Right lobe of liver (tissue), 6 donors: ENCODE results near the gene RHBDF1. TPM values are rescaled to one million over a fixed set of nuclear protein-coding genes. Genes with fewer than 3 reads are reported as not detected.
"Not testable (repeated sequence)": the region's sequence is repeated elsewhere in the genome, so short reads cannot be mapped to it uniquely, and the experiment has no call there.

Experiments
- ATAC-seq, 4 donors: fragments of 200-7000 bp; cut with Tn5 transposase; one replicate each; pipeline ENCODE4 v1.9.1; 2020; ENCODE audit warnings: mild to moderate bottlenecking in 4 of 4, moderate library complexity in 4 of 4
- DNase-seq, 3 donors: peaks; one replicate each; pipeline ENCODE4 v3.0.0-alpha.2; 2020
- H3K27ac ChIP-seq, 3 donors: fragments of 200-600 bp; one replicate each; pipeline ENCODE4 v1.8.0; 2022
- H3K27me3 ChIP-seq, 2 donors: fragments of 200-600 bp; one replicate each; pipeline ENCODE4 v1.8.0; 2022
- H3K36me3 ChIP-seq, 4 donors: fragments of 200-600 bp; sonication (generic) in 1 of 4; one replicate each; pipeline versions ENCODE4 v1.5.1 to v1.8.0; 2017 to 2022; ENCODE audit warnings: control low read depth in 1 of 4
- H3K4me1 ChIP-seq, 4 donors: fragments of 200-600 bp; sonication (generic) in 1 of 4; one replicate each; pipeline versions ENCODE4 v1.5.1 to v1.8.0; 2017 to 2022; ENCODE audit warnings: control low read depth in 1 of 4
- H3K4me3 ChIP-seq, 3 donors: fragments of 200-600 bp; one replicate each; pipeline ENCODE4 v1.8.0; 2022
- H3K9me3 ChIP-seq, 4 donors: fragments of 200-600 bp; sonication (generic) in 1 of 4; one replicate each; pipeline versions ENCODE4 v1.5.1 to v1.8.0; 2017 to 2022; ENCODE audit warnings: control low read depth in 1 of 4
- CTCF ChIP-seq, 4 donors: fragments of 200-600 bp in 3 of 4; fragments of 450-650 bp in 1 of 4; IDR thresholded peaks; one replicate each; pipeline versions ENCODE4 v1.5.1 to v1.8.0; 2016 to 2022; ENCODE audit warnings: antibody characterized with exemption in 4 of 4, mild to moderate bottlenecking in 2 of 4
- POLR2A ChIP-seq: fragments of 450-650 bp; IDR thresholded peaks from one replicate; pipeline ENCODE4 v1.6.1; 2017; ENCODE audit warnings: antibody characterized with exemption, mild to moderate bottlenecking
- WGBS: methylation state at CpG from one replicate; pipeline ENCODE4 v1.1.6; 2018; ENCODE audit warnings: low coverage, low lambda C conversion rate; ENCODE audit not compliant: insufficient coverage; ENCODE audit errors: missing lambda C conversion rate; 5-methylcytosine and 5-hydroxymethylcytosine counted together
- intact Hi-C, 2 donors: fragments of 100-400 bp; cut with DNase I; formaldehyde crosslinking; loops; one replicate each; pipeline versions ENCODE4 v1.11.2 to v1.14.1; 2022
- microRNA-seq, 2 donors: library from miRNA; unstranded; fragments of <30 nt; microRNA quantifications; one replicate each; pipeline ENCODE4, GENCODE V29; 2019 to 2020
- small RNA-seq, 2 experiments: library from RNA; depleted of rRNA; stranded (forward); fragments of <200 nt; gene quantifications; one replicate each; pipeline ENCODE3, GENCODE V24; 2016
- total RNA-seq, 6 experiments: library from RNA; depleted of rRNA in 2 of 6; stranded (reverse); fragments of >200 nt in 2 of 6; fragmentation: NEBNext Ultra II Directional in 3 of 6; extraction: Animal tissue kit (Norgen Biotek cat#: 25700) in 3 of 6; gene quantifications; one replicate each; pipeline versions ENCODE4 v1.1.0 to v1.2.4, GENCODE V29; 2016 to 2023
- donor health status: DM: no; HTN: yes; CAD: no.
- donor health status: DM: no; HTN: no; CAD: no.
- donor health status: DM: no; HTN: no; CAD: no.
- donor health status: DM: no; HTN: yes; CAD: no.
- donor health status: DM: no; HTN: yes; CAD: no.

RHBDF1 gene
- total RNA-seq, 6 experiments from 2014 or later: 5.0 to 14.3 (median 7.1) TPM

GRCh38 chr16:10772-11171 lies 61.7 kb downstream of the RHBDF1 start:
- ATAC-seq: peak in 1 of 4 donors; percentile 53
- H3K4me1 ChIP-seq, H3K4me3 ChIP-seq, H3K27me3 ChIP-seq, H3K27ac ChIP-seq, H3K36me3 ChIP-seq, H3K9me3 ChIP-seq, intact Hi-C loops: not testable (repeated sequence)
- WGBS: 28% methylated on average over 7 of the region's 27 CpGs
- peak; percentile 93 to 97 (median 94) for DNase-seq
- peak; percentile 24 to 42 (median 31) for TF ChIP-seq CTCF (IDR thresholded peaks at IDR 0.05)

- Histone ChIP-seq H3K36me3 (no peaks in the 10 kb centered on the region), H3K9me3 (no peaks in the 10 kb centered on the region), H3K27ac (no peak overlapping the region), H3K4me3 (no peak overlapping the region), H3K27me3 (no peaks in the 10 kb centered on the region), H3K4me1 (no peaks in the 10 kb centered on the region)
- WGBS: 78% methylated on average over 29 of the region's 48 CpGs
- ATAC-seq: peak; percentile 69 to 95 (median 82)
- intact Hi-C loops: no loop called here
- DNase-seq: peak in 2 of 3 donors; percentile 49 to 51
- TF ChIP-seq POLR2A (no peak), CTCF (IDR thresholded peaks at IDR 0.05) (no peak)
These were observed 62.3 kb downstream of the RHBDF1 start for GRCh38 chr16:9903-10665.

Small RNA genes lying within 50 kb of the gene (microRNA-seq; reads per million reads assigned to microRNA genes)
- gene MIR6859-4: 0 reads per million in 2 donors

Small RNA genes lying within 50 kb of the gene (small RNA-seq; reads per million reads assigned to genes)
- 0 reads per million in 2 experiments for gene MIR6859-4
- 0 reads per million in 2 experiments for gene Z69720.2

Other genes with a start within 250 kb of the RHBDF1 start
- gene POLR3K, start 19.0 kb downstream of the RHBDF1 start, total RNA-seq: 1 to 10 TPM; 3.5 to 6.3 (median 4.3) TPM
- gene SNRNP25, start 18.8 kb downstream of the RHBDF1 start, total RNA-seq: 10 to 100 TPM; 11.7 to 15.9 (median 14.8) TPM
- gene MPG, start 5.6 kb upstream of the RHBDF1 start, total RNA-seq: 10 to 100 TPM; 20.7 to 76.4 (median 26.9) TPM
- 10 to 100 TPM; 12.7 to 20.0 (median 13.9) TPM for gene NPRL3, start 66.0 kb upstream of the RHBDF1 start, total RNA-seq
- under 1 TPM in 1 of 6 experiments, not detected in 5; 0.81 TPM for gene HBZ, start 80.0 kb upstream of the RHBDF1 start, total RNA-seq
- gene HBM, start 93.3 kb upstream of the RHBDF1 start, total RNA-seq: 1 to 10 TPM in 4 of 6 experiments, not detected in 2; 1.1 to 8.4 (median 2.0) TPM
- 100 to 1,000 TPM in 2 of 6 experiments, 10 to 100 TPM in 4; 17.8 to 522 (median 55.9) TPM for gene HBA2, start 100.2 kb upstream of the RHBDF1 start, total RNA-seq
- gene HBA1, start 104.0 kb upstream of the RHBDF1 start, total RNA-seq: 100 to 1,000 TPM in 3 of 6 experiments, 10 to 100 TPM in 1, 1 to 10 TPM in 2; 8.0 to 789 (median 84.3) TPM
- under 1 TPM in 1 of 6 experiments, not detected in 5; 0.47 TPM for gene HBQ1, start 107.8 kb upstream of the RHBDF1 start, total RNA-seq
- gene LUC7L, start 156.8 kb upstream of the RHBDF1 start, total RNA-seq: 10 to 100 TPM; 18.9 to 30.2 (median 20.4) TPM
- gene FAM234A, start 162.2 kb upstream of the RHBDF1 start, total RNA-seq: 10 to 100 TPM; 31.7 to 64.8 (median 41.9) TPM
- gene RGS11, start 203.3 kb upstream of the RHBDF1 start, total RNA-seq: 1 to 10 TPM in 1 of 6 experiments, under 1 TPM in 5; 0.37 to 1.3 (median 0.80) TPM
- not detected for gene ARHGDIG, start 208.0 kb upstream of the RHBDF1 start, total RNA-seq
- gene PDIA2, start 210.5 kb upstream of the RHBDF1 start, total RNA-seq: not detected